Measurements from ENCODE around the gene CPHXL2. TPM values are rescaled to one million over a fixed set of nuclear protein-coding genes. Genes with fewer than 3 reads are reported as not detected.

The CPHXL2 gene
- total RNA-seq, 1 donor from 2014 or later = not detected

DNA sequence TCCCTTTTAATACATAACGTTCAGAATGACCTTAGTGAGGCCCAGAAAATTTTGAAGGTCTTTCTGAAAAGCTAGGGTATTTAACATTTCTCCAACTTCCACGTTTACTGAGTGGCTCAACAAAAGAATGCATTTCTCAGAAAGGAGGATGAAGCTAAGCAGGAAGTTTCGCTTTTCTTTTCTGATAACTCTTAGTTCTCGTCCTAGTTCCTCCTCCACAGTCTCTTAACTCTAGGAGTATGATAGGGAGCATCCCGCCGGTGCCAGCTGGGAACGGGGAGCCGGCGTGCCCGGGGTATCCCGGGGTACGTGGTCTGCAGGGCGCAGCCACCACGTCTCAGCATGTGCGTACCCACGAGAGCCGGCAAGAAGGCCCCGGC lies 29.7 kb downstream of the CPHXL2 start:
- Histone ChIP-seq H3K9me3 (ENCODE audit: control insufficient read depth in 3 of 3, low read length in 3 of 3) (no peaks in the 10 kb centered on the region), H3K27me3 (ENCODE audit: control insufficient read depth in 3 of 3, insufficient read depth in 3 of 3, low read length in 3 of 3) (no peaks in the 10 kb centered on the region), H3K9ac (ENCODE audit: low read depth in 1 of 3, low read length in 3 of 3) (peak overlapping the region; percentile 99), H3K36me3 (ENCODE audit: control insufficient read depth in 3 of 3, insufficient read depth in 3 of 3, low read length in 3 of 3) (peaks cover 14 to 21% (median 18%) of the 10 kb centered on the region in 3 donors), H3K27ac (ENCODE audit: low read depth, low read length) (peak overlapping the region; percentile 98), H3K4me1 (ENCODE audit: control insufficient read depth in 3 of 3, insufficient read depth in 3 of 3, low read length in 3 of 3) (peaks cover 35 to 48% (median 41%) of the 10 kb centered on the region in 3 donors), H3K4me3 (ENCODE audit: low read length in 3 of 3) (peak overlapping the region; percentile 91 to 99 (median 96))

DNA sequence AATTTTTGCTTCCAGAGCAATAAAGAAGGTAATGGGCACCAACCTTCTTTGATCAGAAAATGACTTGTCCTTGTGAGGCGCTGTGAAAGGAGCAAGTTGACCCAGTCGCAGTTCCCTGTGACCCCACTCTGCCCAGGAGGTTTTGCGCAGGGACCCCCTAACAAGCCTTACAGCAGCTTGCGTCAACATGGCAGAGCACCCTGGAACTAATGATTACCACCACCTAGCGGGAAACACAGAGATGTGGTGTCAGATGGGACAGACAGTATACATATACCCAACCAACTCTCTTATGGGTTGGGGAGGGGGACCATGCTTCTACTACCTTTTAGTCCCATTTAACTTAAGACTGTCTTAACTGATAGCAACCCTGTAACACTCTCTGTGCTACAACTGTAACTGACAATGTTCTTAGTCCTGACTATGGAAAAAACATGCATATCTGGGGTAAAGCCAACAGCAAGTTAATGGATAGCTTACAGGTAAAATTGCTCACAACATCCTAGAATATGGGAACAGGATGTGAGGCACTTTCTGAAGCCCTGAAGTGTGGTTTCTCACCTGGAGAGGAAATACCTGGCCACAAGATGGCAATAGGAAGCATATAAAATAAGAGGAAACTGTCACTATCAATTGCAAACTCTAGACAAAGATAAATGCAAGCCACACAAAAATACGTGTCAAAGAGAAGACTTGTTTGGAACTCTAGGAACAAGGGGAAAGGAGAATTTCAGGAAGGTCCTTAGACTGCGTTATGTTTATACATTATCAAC lies 32.4 kb downstream of the CPHXL2 start:
- Histone ChIP-seq H3K4me1 (ENCODE audit: control insufficient read depth in 3 of 3, insufficient read depth in 3 of 3, low read length in 3 of 3) (peaks cover 20 to 27% (median 20%) of the 10 kb centered on the region in 3 donors), H3K4me3 (ENCODE audit: low read length in 3 of 3) (no peak overlapping the region), H3K9ac (ENCODE audit: low read depth in 1 of 3, low read length in 3 of 3) (no peak overlapping the region), H3K27me3 (ENCODE audit: control insufficient read depth in 3 of 3, insufficient read depth in 3 of 3, low read length in 3 of 3) (no peaks in the 10 kb centered on the region), H3K9me3 (ENCODE audit: control insufficient read depth in 3 of 3, low read length in 3 of 3) (no peaks in the 10 kb centered on the region), H3K36me3 (ENCODE audit: control insufficient read depth in 3 of 3, insufficient read depth in 3 of 3, low read length in 3 of 3) (peaks cover 34 to 46% (median 36%) of the 10 kb centered on the region in 3 donors), H3K27ac (ENCODE audit: low read depth, low read length) (no peak overlapping the region)

DNA sequence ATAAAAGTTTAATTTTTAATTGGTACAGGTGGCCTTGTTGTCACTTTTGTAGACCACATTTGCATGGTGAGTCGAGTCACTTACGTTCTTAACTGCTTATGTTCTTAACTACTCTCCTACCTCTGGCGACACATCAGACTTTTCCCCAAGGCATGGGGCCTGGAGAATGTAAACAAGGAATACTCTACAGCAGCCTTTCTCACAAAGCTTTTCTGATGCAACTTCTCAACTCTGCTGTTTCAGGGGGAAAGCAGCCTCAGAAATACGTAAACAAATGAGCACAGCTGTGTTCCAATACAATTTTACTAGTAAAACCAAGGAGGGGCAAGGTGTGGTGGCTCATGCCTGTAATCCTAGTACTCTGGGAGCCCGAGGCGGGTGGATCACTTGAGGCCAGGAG lies 36.2 kb downstream of the CPHXL2 start:
- Histone ChIP-seq H3K27me3 (ENCODE audit: control insufficient read depth in 3 of 3, insufficient read depth in 3 of 3, low read length in 3 of 3) (no peaks in the 10 kb centered on the region), H3K4me3 (ENCODE audit: low read length in 3 of 3) (no peak overlapping the region), H3K9ac (ENCODE audit: low read depth in 1 of 3, low read length in 3 of 3) (no peak overlapping the region), H3K27ac (ENCODE audit: low read depth, low read length) (no peak overlapping the region), H3K9me3 (ENCODE audit: control insufficient read depth in 3 of 3, low read length in 3 of 3) (no peaks in the 10 kb centered on the region), H3K36me3 (ENCODE audit: control insufficient read depth in 3 of 3, insufficient read depth in 3 of 3, low read length in 3 of 3) (peaks cover 46 to 65% (median 64%) of the 10 kb centered on the region in 3 donors), H3K4me1 (ENCODE audit: control insufficient read depth in 3 of 3, insufficient read depth in 3 of 3, low read length in 3 of 3) (peaks cover 9 to 11% (median 10%) of the 10 kb centered on the region in 3 donors)

DNA sequence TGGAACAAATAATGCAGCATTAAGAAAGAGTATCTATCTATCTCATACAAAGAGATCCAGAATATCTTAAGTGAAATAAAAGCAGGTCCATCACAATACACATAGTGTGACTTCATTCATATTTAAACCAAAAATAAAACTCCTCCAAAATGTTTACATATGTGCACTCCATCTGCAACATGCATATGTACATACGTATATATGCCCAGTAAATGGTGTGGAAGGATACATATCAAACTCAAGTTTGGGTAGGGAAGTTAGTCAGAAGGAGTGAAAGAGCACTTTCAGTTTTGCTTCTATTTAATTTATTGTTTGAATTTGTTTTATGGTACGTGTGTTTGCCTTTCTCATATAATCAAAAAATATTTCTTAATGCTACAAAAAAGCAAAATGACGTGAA lies 41.8 kb downstream of the CPHXL2 start:
- H3K27me3 ChIP-seq (ENCODE audit: control insufficient read depth in 3 of 3, insufficient read depth in 3 of 3, low read length in 3 of 3) = no peaks in the 10 kb centered on the region
- no peaks in the 10 kb centered on the region for H3K9me3 ChIP-seq (ENCODE audit: control insufficient read depth in 3 of 3, low read length in 3 of 3)
- peaks cover 56 to 74% (median 70%) of the 10 kb centered on the region in 3 donors for H3K36me3 ChIP-seq (ENCODE audit: control insufficient read depth in 3 of 3, insufficient read depth in 3 of 3, low read length in 3 of 3)
- H3K9ac ChIP-seq (ENCODE audit: low read depth in 1 of 3, low read length in 3 of 3) = no peak overlapping the region
- no peaks in the 10 kb centered on the region for H3K4me1 ChIP-seq (ENCODE audit: control insufficient read depth in 3 of 3, insufficient read depth in 3 of 3, low read length in 3 of 3)
- H3K4me3 ChIP-seq (ENCODE audit: low read length in 3 of 3) = no peak overlapping the region
- H3K27ac ChIP-seq (ENCODE audit: low read depth, low read length) = no peak overlapping the region

DNA sequence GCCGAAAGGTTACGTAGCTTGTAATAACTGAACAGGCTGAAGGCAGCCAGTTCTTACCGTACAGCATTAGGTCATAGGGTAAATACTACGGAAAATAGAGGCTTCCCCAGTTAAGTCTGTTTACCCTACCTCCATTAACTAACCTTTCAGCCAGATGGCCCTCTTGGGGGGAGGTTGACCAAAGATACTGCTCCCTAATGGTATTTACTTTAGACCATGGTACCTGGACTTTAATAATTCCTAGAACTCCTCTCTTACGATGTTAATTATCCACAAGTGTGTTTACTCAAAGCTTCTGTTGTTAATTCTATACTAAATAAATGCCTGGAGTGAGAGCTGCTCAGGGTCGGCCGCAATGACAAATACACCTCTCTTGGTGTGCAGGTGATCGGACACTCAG lies 44.0 kb downstream of the CPHXL2 start:
- H3K9ac ChIP-seq (ENCODE audit: low read depth in 1 of 3, low read length in 3 of 3) = no peak overlapping the region
- no peaks in the 10 kb centered on the region for H3K27me3 ChIP-seq (ENCODE audit: control insufficient read depth in 3 of 3, insufficient read depth in 3 of 3, low read length in 3 of 3)
- no peaks in the 10 kb centered on the region for H3K9me3 ChIP-seq (ENCODE audit: control insufficient read depth in 3 of 3, low read length in 3 of 3)
- no peak overlapping the region for H3K4me3 ChIP-seq (ENCODE audit: low read length in 3 of 3)
- H3K36me3 ChIP-seq (ENCODE audit: control insufficient read depth in 3 of 3, insufficient read depth in 3 of 3, low read length in 3 of 3) = peaks cover 73 to 83% (median 81%) of the 10 kb centered on the region in 3 donors
- H3K4me1 ChIP-seq (ENCODE audit: control insufficient read depth in 3 of 3, insufficient read depth in 3 of 3, low read length in 3 of 3) = no peaks in the 10 kb centered on the region
- no peak overlapping the region for H3K27ac ChIP-seq (ENCODE audit: low read depth, low read length)

DNA sequence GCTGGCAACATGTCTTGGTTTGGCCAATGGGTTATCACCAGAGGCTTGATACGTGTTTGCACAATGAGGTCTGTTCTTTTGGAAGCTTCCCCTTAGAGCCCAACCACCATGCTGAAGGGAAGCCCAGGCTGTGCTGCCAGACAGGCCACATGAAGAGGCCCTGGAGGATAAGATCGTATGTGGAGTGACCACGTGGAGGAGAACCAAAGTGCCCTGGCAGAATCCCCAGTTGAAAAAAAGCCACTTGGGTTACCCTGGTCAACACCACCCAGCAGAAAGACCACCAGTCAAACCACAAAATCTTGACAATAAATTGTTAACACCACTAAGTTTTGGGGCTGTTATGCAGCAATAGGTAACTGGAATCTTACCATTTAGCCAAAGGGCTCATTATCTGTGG lies 46.8 kb downstream of the CPHXL2 start:
- Histone ChIP-seq H3K9ac (ENCODE audit: low read depth in 1 of 3, low read length in 3 of 3) (no peak overlapping the region), H3K9me3 (ENCODE audit: control insufficient read depth in 3 of 3, low read length in 3 of 3) (no peaks in the 10 kb centered on the region), H3K4me1 (ENCODE audit: control insufficient read depth in 3 of 3, insufficient read depth in 3 of 3, low read length in 3 of 3) (no peaks in the 10 kb centered on the region), H3K36me3 (ENCODE audit: control insufficient read depth in 3 of 3, insufficient read depth in 3 of 3, low read length in 3 of 3) (peaks cover 74 to 83% (median 81%) of the 10 kb centered on the region in 3 donors), H3K27ac (ENCODE audit: low read depth, low read length) (no peak overlapping the region), H3K4me3 (ENCODE audit: low read length in 3 of 3) (no peak overlapping the region), H3K27me3 (ENCODE audit: control insufficient read depth in 3 of 3, insufficient read depth in 3 of 3, low read length in 3 of 3) (no peaks in the 10 kb centered on the region)

DNA sequence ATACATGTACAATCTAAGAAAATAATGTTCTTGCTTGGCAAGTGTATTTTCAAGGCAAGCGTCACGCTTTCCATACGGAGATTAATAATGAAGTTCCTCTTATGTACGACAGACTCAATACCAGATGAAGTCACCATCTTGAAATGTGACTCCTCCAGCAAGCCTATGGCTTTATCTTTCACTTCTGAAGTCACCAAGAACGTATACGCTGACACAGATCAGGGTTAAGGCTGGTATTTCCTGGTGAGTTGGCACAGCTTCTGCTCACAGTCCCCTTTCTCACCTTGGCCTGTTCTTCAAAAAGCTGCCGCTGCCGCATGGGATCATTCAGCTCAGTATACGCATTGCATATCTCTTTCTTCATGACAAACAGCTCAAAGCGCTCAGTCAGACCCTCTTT lies 47.7 kb downstream of the CPHXL2 start:
- H3K4me1 ChIP-seq (ENCODE audit: control insufficient read depth in 3 of 3, insufficient read depth in 3 of 3, low read length in 3 of 3) = no peaks in the 10 kb centered on the region
- no peak overlapping the region for H3K9ac ChIP-seq (ENCODE audit: low read depth in 1 of 3, low read length in 3 of 3)
- H3K27me3 ChIP-seq (ENCODE audit: control insufficient read depth in 3 of 3, insufficient read depth in 3 of 3, low read length in 3 of 3) = no peaks in the 10 kb centered on the region
- H3K4me3 ChIP-seq (ENCODE audit: low read length in 3 of 3) = no peak overlapping the region
- no peaks in the 10 kb centered on the region for H3K9me3 ChIP-seq (ENCODE audit: control insufficient read depth in 3 of 3, low read length in 3 of 3)
- peaks cover 73 to 80% (median 75%) of the 10 kb centered on the region in 3 donors for H3K36me3 ChIP-seq (ENCODE audit: control insufficient read depth in 3 of 3, insufficient read depth in 3 of 3, low read length in 3 of 3)
- no peak overlapping the region for H3K27ac ChIP-seq (ENCODE audit: low read depth, low read length)

DNA sequence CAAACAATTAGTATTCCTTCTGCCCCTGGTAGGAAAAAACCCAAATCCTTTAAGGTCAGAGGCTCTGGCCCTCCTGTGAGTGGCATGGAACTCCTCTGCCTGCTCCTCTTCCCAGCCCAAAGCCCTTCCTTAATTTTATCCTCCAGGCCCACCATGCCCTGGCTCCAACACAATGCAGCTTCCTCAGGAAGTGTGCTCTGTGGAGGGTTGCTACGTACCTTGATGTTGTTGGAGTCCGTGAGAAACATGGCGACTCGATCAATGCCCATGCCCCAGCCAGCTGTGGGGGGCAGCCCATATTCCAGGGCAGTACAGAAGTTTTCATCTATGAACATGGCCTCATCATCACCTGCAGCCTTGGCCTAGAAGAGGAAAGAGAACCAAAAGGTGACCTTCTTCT lies 48.5 kb downstream of the CPHXL2 start:
- Histone ChIP-seq H3K4me3 (ENCODE audit: low read length in 3 of 3) (no peak overlapping the region), H3K27me3 (ENCODE audit: control insufficient read depth in 3 of 3, insufficient read depth in 3 of 3, low read length in 3 of 3) (no peaks in the 10 kb centered on the region), H3K4me1 (ENCODE audit: control insufficient read depth in 3 of 3, insufficient read depth in 3 of 3, low read length in 3 of 3) (no peaks in the 10 kb centered on the region), H3K9me3 (ENCODE audit: control insufficient read depth in 3 of 3, low read length in 3 of 3) (no peaks in the 10 kb centered on the region), H3K36me3 (ENCODE audit: control insufficient read depth in 3 of 3, insufficient read depth in 3 of 3, low read length in 3 of 3) (peaks cover 67 to 74% (median 69%) of the 10 kb centered on the region in 3 donors), H3K27ac (ENCODE audit: low read depth, low read length) (no peak overlapping the region), H3K9ac (ENCODE audit: low read depth in 1 of 3, low read length in 3 of 3) (no peak overlapping the region)

DNA sequence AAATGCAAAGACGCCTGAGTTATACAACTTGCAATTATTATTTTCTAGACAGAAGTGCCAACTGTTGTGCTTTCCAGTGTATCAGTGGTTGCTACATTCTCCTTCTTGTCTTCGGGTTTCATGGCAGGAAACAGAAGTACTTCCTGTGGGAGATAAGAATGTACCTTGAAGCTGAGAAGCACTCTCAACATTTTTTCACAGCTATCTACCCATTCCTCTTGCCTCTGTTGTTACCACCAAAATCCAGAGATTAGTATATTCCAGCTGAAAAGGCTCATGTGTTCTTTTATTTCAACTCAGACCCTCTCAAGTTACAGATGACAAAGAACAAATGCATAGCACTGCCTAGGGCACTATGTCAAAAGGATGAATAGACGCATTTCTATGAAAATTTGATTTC lies 49.0 kb downstream of the CPHXL2 start:
- peaks cover 0 to 3% (median 0%) of the 10 kb centered on the region in 3 donors for H3K4me1 ChIP-seq (ENCODE audit: control insufficient read depth in 3 of 3, insufficient read depth in 3 of 3, low read length in 3 of 3)
- no peaks in the 10 kb centered on the region for H3K9me3 ChIP-seq (ENCODE audit: control insufficient read depth in 3 of 3, low read length in 3 of 3)
- peaks cover 64 to 70% (median 65%) of the 10 kb centered on the region in 3 donors for H3K36me3 ChIP-seq (ENCODE audit: control insufficient read depth in 3 of 3, insufficient read depth in 3 of 3, low read length in 3 of 3)
- no peak overlapping the region for H3K4me3 ChIP-seq (ENCODE audit: low read length in 3 of 3)
- no peaks in the 10 kb centered on the region for H3K27me3 ChIP-seq (ENCODE audit: control insufficient read depth in 3 of 3, insufficient read depth in 3 of 3, low read length in 3 of 3)
- H3K27ac ChIP-seq (ENCODE audit: low read depth, low read length) = no peak overlapping the region
- no peak overlapping the region for H3K9ac ChIP-seq (ENCODE audit: low read depth in 1 of 3, low read length in 3 of 3)

DNA sequence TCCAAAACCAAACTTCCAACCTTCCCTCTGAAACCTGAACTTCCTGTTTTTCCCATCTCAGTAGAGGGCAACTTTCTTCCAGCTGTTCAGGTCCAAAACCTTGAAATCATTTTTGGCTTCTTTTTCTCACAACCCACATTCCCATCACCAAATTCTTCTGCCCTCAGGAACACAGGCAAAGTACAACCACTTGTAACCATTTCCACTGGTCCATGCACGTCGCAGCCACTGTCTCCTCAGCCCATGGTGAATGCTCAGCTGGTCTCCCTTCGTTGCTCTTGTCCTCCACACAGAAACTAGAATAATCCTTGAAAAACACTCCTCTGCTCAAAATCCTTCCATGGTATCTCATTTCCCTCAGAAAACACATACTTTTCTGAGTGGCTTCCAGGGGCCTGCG lies 50.0 kb downstream of the CPHXL2 start:
- H3K4me3 ChIP-seq (ENCODE audit: low read length in 3 of 3) = no peak overlapping the region
- no peaks in the 10 kb centered on the region for H3K9me3 ChIP-seq (ENCODE audit: control insufficient read depth in 3 of 3, low read length in 3 of 3)
- no peak overlapping the region for H3K27ac ChIP-seq (ENCODE audit: low read depth, low read length)
- no peaks in the 10 kb centered on the region for H3K27me3 ChIP-seq (ENCODE audit: control insufficient read depth in 3 of 3, insufficient read depth in 3 of 3, low read length in 3 of 3)
- peaks cover 7 to 11% (median 7%) of the 10 kb centered on the region in 3 donors for H3K4me1 ChIP-seq (ENCODE audit: control insufficient read depth in 3 of 3, insufficient read depth in 3 of 3, low read length in 3 of 3)
- peaks cover 55 to 62% (median 57%) of the 10 kb centered on the region in 3 donors for H3K36me3 ChIP-seq (ENCODE audit: control insufficient read depth in 3 of 3, insufficient read depth in 3 of 3, low read length in 3 of 3)
- peak overlapping the region in 1 of 3 donors; percentile 25 for H3K9ac ChIP-seq (ENCODE audit: low read depth in 1 of 3, low read length in 3 of 3)
